Activated CD8-positive, alpha-beta T cell treated with anti-CD3 and anti-CD28 coated beads for 36 hours (primary cell): ENCODE results near the gene UBXN1. TPM values are rescaled to one million over a fixed set of nuclear protein-coding genes. Genes with fewer than 3 reads are reported as not detected.
A peak's percentile ranks its signal among the peaks of the same experiment; 100 is the strongest.

Experiments used
- ATAC-seq: fragments of 200-7000 bp; cut with Tn5 transposase; one replicate; pipeline ENCODE4 v1.10.0; 2021; ENCODE audit warnings: mild to moderate bottlenecking, moderate library complexity
- CTCF ChIA-PET: fragments of 350-600 bp; sonication (Branson Sonifier 250); formaldehyde crosslinking; loops from one replicate; lab custom pipeline; 2021; ENCODE audit warnings: antibody characterized with exemption; lab: Charles Lee
- POLR2A ChIA-PET: fragments of 350-600 bp; sonication (Branson Sonifier 250); formaldehyde crosslinking; loops from one replicate; lab custom pipeline; 2021; ENCODE audit warnings: antibody characterized with exemption; lab: Charles Lee
- DNase-seq: peaks from one replicate; pipeline ENCODE4 v3.0.0-alpha.2; 2020
- H3K27ac Mint-ChIP-seq: one replicate; pipeline ENCODE4 v1.8.0; 2021; ENCODE audit warnings: mild to moderate bottlenecking, mixed read lengths
- H3K27me3 Mint-ChIP-seq: one replicate; pipeline ENCODE4 v1.8.0; 2021; ENCODE audit warnings: mixed read lengths
- H3K36me3 Mint-ChIP-seq: one replicate; pipeline ENCODE4 v1.8.0; 2021; ENCODE audit warnings: low read depth, mixed read lengths
- H3K4me1 Mint-ChIP-seq: one replicate; pipeline ENCODE4 v1.8.0; 2021; ENCODE audit warnings: low read depth, mixed read lengths
- H3K4me3 Mint-ChIP-seq: one replicate; pipeline ENCODE4 v1.8.0; 2021; ENCODE audit warnings: mild to moderate bottlenecking, moderate library complexity, mixed read lengths
- H3K9me3 Mint-ChIP-seq: one replicate; pipeline ENCODE4 v1.8.0; 2021; ENCODE audit warnings: mixed read lengths
- CTCF ChIP-seq: fragments of 200-600 bp; IDR thresholded peaks from one replicate; pipeline ENCODE4 v1.8.0; 2022; ENCODE audit warnings: antibody characterized with exemption, mild to moderate bottlenecking
- intact Hi-C: fragments of 100-400 bp; cut with micrococcal nuclease; formaldehyde crosslinking; loops from one replicate; pipeline ENCODE4 v1.10.0; 2022
- total RNA-seq, 2 experiments: library from RNA; stranded (reverse); gene quantifications; one replicate each; pipeline ENCODE4 v1.2.3, GENCODE V29; 2021

The UBXN1 gene
- total RNA-seq, 2 experiments from 2014 or later = 104 to 120 TPM

GRCh38 chr11:62667460-62667859, 11.4 kb downstream of the UBXN1 start:
- ChIA-PET POLR2A (interaction anchor here (1.0 to 21.7 kb wide), 13 partner anchors 8 to 186 kb away, joined by 3 to 263 read pairs (median 9); partner anchors contain the start of genes B3GAT3, EML3, GANAB and INTS5), CTCF (interaction anchor here (0.9 to 3.0 kb wide), 4 partner anchors 13 to 75 kb away, joined by 3 to 11 read pairs (median 6); no protein-coding TSS in a partner anchor)
- Mint-ChIP-seq H3K27me3 (no peaks in the 10 kb centered on the region), H3K9me3 (no peaks in the 10 kb centered on the region), H3K4me3 (peak overlapping the region; percentile 98), H3K36me3 (peaks cover 70% of the 10 kb centered on the region), H3K4me1 (peaks cover 35% of the 10 kb centered on the region), H3K27ac (peak overlapping the region; percentile 92)
- intact Hi-C loops = loop anchor here (5.0 kb wide), 1 partner anchor 75 kb away; the partner anchor contains the start of gene TUT1
- no peak for DNase-seq
- no peak for TF ChIP-seq CTCF
- no peak for ATAC-seq

GRCh38 chr11:62666259-62666926, 12.5 kb downstream of the UBXN1 start:
- POLR2A ChIA-PET = interaction anchor here (0.7 to 21.7 kb wide), 25 partner anchors 9 to 187 kb away, joined by 3 to 263 read pairs (median 11); partner anchors contain the start of genes B3GAT3, EEF1G, EML3 and GANAB
- intact Hi-C loops = loop anchor here (5.0 kb wide), 1 partner anchor 74 kb away; the partner anchor contains the start of gene TUT1
- DNase-seq (no peak), ATAC-seq (no peak)
- TF ChIP-seq CTCF = no peak
- H3K4me3 Mint-ChIP-seq = peak overlapping the region; percentile 98
- CTCF ChIA-PET = interaction anchor here (1.9 to 3.0 kb wide), 3 partner anchors 28 to 74 kb away, joined by 7 to 20 read pairs (median 11); partner anchors contain the start of gene TUT1
- H3K36me3 Mint-ChIP-seq = peaks cover 71% of the 10 kb centered on the region
- H3K27ac Mint-ChIP-seq = peak overlapping the region; percentile 92
- H3K9me3 Mint-ChIP-seq = no peaks in the 10 kb centered on the region
- H3K4me1 Mint-ChIP-seq = peaks cover 37% of the 10 kb centered on the region
- H3K27me3 Mint-ChIP-seq = no peaks in the 10 kb centered on the region

DNA sequence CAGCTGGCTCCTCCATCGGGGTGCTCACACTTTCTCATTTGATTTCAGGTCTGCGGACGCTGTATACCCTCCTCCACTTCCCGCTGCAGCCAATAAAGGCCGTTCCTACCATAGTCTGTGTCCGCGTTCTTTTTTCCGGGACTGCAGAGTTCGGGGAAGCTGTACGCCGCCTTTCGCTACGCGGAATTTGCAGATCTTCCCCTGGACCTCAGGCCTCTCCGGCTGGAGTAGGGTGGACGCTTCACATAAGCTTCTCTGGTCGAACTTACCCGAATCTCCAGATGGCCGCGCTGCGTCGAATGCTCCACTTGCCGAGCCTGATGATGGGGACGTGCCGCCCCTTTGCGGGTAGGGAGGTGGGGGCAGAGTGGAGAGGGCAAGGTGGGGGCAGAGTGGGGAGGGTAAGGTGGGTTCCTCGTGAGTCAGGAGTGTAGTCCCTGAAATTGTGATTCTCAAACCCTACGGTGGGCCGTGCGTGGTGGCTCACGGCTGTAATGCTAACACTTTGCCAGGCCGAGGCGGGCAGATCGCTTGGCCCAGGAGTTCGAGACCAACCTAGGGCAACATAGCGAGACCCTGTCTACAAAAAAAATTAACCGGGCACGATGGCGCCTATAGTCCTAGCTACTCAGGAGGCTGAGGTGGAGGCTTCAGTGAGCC, 13.1 kb downstream of the UBXN1 start:
- H3K9me3 Mint-ChIP-seq = no peaks in the 10 kb centered on the region
- intact Hi-C loops = loop anchor here (5.0 kb wide), 1 partner anchor 73 kb away; the partner anchor contains the start of gene TUT1
- H3K4me1 Mint-ChIP-seq = peaks cover 37% of the 10 kb centered on the region
- no peaks in the 10 kb centered on the region for H3K27me3 Mint-ChIP-seq
- H3K27ac Mint-ChIP-seq = peak overlapping the region; percentile 92
- POLR2A ChIA-PET = interaction anchor here (0.7 to 21.7 kb wide), 38 partner anchors 10 to 241 kb away, joined by 3 to 263 read pairs (median 8); partner anchors contain the start of genes B3GAT3, EEF1G, EML3 and GANAB
- ATAC-seq (peak; percentile 27), DNase-seq (peak; percentile 80)
- peaks cover 66% of the 10 kb centered on the region for H3K36me3 Mint-ChIP-seq
- CTCF ChIA-PET = interaction anchor here (0.6 to 3.6 kb wide), 17 partner anchors 9 to 104 kb away, joined by 3 to 20 read pairs (median 5); partner anchors contain the start of genes EML3, INTS5, MTA2 and ROM1
- no peak for TF ChIP-seq CTCF
- H3K4me3 Mint-ChIP-seq = peak overlapping the region; percentile 98

DNA sequence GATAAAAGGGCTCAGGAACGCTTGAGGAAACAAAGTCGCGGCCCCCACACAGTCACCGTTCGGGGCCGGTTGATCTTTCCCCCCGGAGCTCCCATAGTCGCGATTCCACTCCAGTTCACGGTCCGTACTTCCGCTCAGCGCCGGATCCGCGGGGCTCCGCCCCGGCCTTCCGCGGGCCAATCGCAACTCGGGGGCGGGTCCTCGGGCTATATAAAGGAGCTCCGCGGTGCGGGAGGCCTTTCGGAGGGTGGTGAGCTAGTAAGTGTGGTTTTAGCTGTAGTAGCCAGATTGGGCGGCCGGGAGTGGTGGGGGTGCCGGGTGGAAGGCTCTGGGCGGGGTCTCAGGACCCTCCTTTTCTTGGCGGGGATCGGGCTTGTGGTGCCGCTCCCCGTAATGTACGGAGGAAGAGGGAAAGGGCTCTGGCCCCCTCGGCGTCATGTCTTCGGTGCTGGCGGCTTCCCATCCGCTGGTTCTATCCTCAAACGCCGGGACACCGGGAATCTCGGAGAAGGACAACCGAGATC, 13.7 kb downstream of the UBXN1 start, which contains the start of the genes C11orf98 and CSKMT:
TSS of gene C11orf98 (minus strand) at position 136 of the 524 bp plus-strand sequence. CDS start at position 95, 41 bp downstream.
TSS of gene CSKMT (plus strand) at position 238 of the 524 bp plus-strand sequence. CDS start 568 bp downstream, outside the sequence.
- intact Hi-C loops = loop anchor here (5.0 kb wide), 1 partner anchor 73 kb away; the partner anchor contains the start of gene TUT1
- ATAC-seq (peak; percentile 89), DNase-seq (peak; percentile 96)
- ChIA-PET CTCF (interaction anchor here (0.6 to 3.6 kb wide), 19 partner anchors 9 to 240 kb away, joined by 3 to 20 read pairs (median 5); partner anchors contain the start of genes EML3, INTS5, MTA2 and ROM1), POLR2A (interaction anchor here (0.7 to 21.7 kb wide), 46 partner anchors 10 to 240 kb away, joined by 3 to 263 read pairs (median 6); partner anchors contain the start of genes B3GAT3, EEF1G, EML3 and GANAB)
- Mint-ChIP-seq H3K4me3 (peak within 1 kb of the TSS; percentile 98), H3K4me1 (peaks cover 33% of the 10 kb centered on the region), H3K36me3 (peaks cover 62% of the 10 kb centered on the region), H3K27ac (peak within 1 kb of the TSS; percentile 92), H3K27me3 (no peaks in the 10 kb centered on the region), H3K9me3 (no peaks in the 10 kb centered on the region)
- TF ChIP-seq CTCF = no peak
